ENCODE data around the gene UBAC2.

Gene UBAC2

GRCh38 chr13:99334221-99334620 is 133.6 kb downstream of the UBAC2 start:
- Histone ChIP-seq H3K4me3 (ENCODE audit: low read depth, low read length) (no peak overlapping the region), H3K36me3 (peaks cover 10% of the 10 kb centered on the region), H3K9me3 (ENCODE audit: severe bottlenecking) (no peaks in the 10 kb centered on the region), H3K27me3 (ENCODE audit: insufficient read depth, low read depth, severe bottlenecking) (no peaks in the 10 kb centered on the region), H3K27ac (no peak overlapping the region)
- no peak for TF ChIP-seq CTCF (IDR thresholded peaks at IDR 0.05; ENCODE audit: low read depth, low read length)
- DNase-seq, result no peak

- Histone ChIP-seq H3K27ac (no peak overlapping the region), H3K4me3 (ENCODE audit: low read depth, low read length) (no peak overlapping the region), H3K9me3 (ENCODE audit: severe bottlenecking) (no peaks in the 10 kb centered on the region), H3K36me3 (peaks cover 3% of the 10 kb centered on the region), H3K27me3 (ENCODE audit: insufficient read depth, low read depth, severe bottlenecking) (no peaks in the 10 kb centered on the region)
- DNase-seq, result no peak
- no peak for TF ChIP-seq CTCF (IDR thresholded peaks at IDR 0.05; ENCODE audit: low read depth, low read length)
These were observed 134.4 kb downstream of the UBAC2 start for GRCh38 chr13:99335087-99335486.

- H3K4me3 ChIP-seq (ENCODE audit: low read depth, low read length), result no peak overlapping the region
- TF ChIP-seq CTCF (IDR thresholded peaks at IDR 0.05; ENCODE audit: low read depth, low read length), result no peak
- H3K27me3 ChIP-seq (ENCODE audit: insufficient read depth, low read depth, severe bottlenecking), result no peaks in the 10 kb centered on the region
- H3K27ac ChIP-seq, result no peak overlapping the region
- peaks cover 8% of the 10 kb centered on the region for H3K36me3 ChIP-seq
- no peak for DNase-seq
- H3K9me3 ChIP-seq (ENCODE audit: severe bottlenecking), result no peaks in the 10 kb centered on the region
These were observed 134.9 kb downstream of the UBAC2 start for GRCh38 chr13:99335603-99336002.

GRCh38 chr13:99339230-99339721 is 138.6 kb downstream of the UBAC2 start:
- H3K27me3 ChIP-seq (ENCODE audit: insufficient read depth, low read depth, severe bottlenecking), result no peaks in the 10 kb centered on the region
- H3K36me3 ChIP-seq, result peaks cover 25% of the 10 kb centered on the region
- no peak overlapping the region for H3K27ac ChIP-seq
- H3K4me3 ChIP-seq (ENCODE audit: low read depth, low read length), result no peak overlapping the region
- TF ChIP-seq CTCF (IDR thresholded peaks at IDR 0.05; ENCODE audit: low read depth, low read length), result no peak
- no peaks in the 10 kb centered on the region for H3K9me3 ChIP-seq (ENCODE audit: severe bottlenecking)
- DNase-seq, result no peak

- Histone ChIP-seq H3K9me3 (ENCODE audit: severe bottlenecking) (no peaks in the 10 kb centered on the region), H3K4me3 (ENCODE audit: low read depth, low read length) (no peak overlapping the region), H3K27me3 (ENCODE audit: insufficient read depth, low read depth, severe bottlenecking) (no peaks in the 10 kb centered on the region), H3K36me3 (peaks cover 30% of the 10 kb centered on the region), H3K27ac (no peak overlapping the region)
- no peak for DNase-seq
- no peak for TF ChIP-seq CTCF (IDR thresholded peaks at IDR 0.05; ENCODE audit: low read depth, low read length)
These were observed 139.2 kb downstream of the UBAC2 start for GRCh38 chr13:99339736-99340397.

GRCh38 chr13:99340638-99341037 is 140.0 kb downstream of the UBAC2 start:
- Histone ChIP-seq H3K27ac (no peak overlapping the region), H3K4me3 (ENCODE audit: low read depth, low read length) (no peak overlapping the region), H3K36me3 (peaks cover 34% of the 10 kb centered on the region), H3K9me3 (ENCODE audit: severe bottlenecking) (no peaks in the 10 kb centered on the region), H3K27me3 (ENCODE audit: insufficient read depth, low read depth, severe bottlenecking) (no peaks in the 10 kb centered on the region)
- TF ChIP-seq CTCF (IDR thresholded peaks at IDR 0.05; ENCODE audit: low read depth, low read length), result no peak
- DNase-seq, result no peak

Data from WERI-Rb-1 (cell line).